Loucy (cell line): ENCODE measurements around the gene ADGB.

Experiments
- CTCF ChIP-seq: fragments of 200-600 bp; sonication (generic); conservative IDR thresholded peaks from 2 replicates; pipeline ENCODE4 v1.5.1; 2014; ENCODE audit warnings: mild to moderate bottlenecking, antibody characterized with exemption, low read length
- EZH2phosphoT487 ChIP-seq: fragments of 200-600 bp; IDR thresholded peaks from 2 replicates; pipeline ENCODE4 v1.6.1; 2018; ENCODE audit warnings: antibody characterized with exemption, mild to moderate bottlenecking, moderate library complexity, borderline replicate concordance

- TF ChIP-seq CTCF (no peak), EZH2phosphoT487 (no peak)
Measured at GRCh38 chr6:146859206-146859605, 260.4 kb downstream of the ADGB start.
